ENCODE measurements around the gene PPM1H.
"Not testable (repeated sequence)": the region's sequence is repeated elsewhere in the genome, so short reads cannot be mapped to it uniquely, and the experiment has no call there.

The PPM1H gene

DNA sequence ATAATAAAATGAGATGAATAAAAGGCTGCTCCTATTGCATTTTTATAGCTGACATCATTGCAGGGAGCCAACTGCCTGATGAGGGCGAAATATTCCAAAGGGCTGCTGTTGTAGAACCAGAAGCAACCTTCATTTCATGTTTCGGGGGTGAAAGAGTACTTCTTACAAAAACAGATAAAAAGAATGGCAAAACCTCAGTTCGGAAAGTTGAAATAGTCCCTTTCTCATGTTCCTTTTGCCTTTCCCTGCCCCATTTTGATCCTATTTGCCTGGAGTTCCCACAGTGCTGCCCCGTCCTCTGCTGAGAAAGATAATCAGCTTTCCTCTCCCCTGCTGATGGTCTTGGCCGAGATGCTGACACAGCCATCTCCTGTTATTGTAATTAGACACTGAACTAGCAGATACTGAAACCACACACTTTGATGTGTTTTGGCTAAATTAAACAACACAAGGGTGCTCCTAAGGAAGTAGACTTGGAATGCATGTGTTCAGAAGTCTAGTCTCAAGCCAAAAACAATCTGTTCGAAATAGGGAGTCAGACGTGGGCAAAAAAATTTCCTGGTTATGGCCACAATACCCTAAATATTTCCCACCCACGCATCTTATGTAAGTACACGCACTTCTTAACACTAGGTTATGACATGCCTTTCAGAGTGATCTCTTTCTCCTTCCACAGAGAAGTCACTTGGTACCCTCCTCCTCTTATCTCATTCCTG is 117.2 kb downstream of the PPM1H start:
- Histone ChIP-seq H3F3A (ENCODE audit: low read depth) (0 out of 2 replicates have a peak, but pooled peaks cover 2% of the 10 kb centered on the region), H3K36me3 (ENCODE audit: insufficient read depth, low read length) (no peaks in the 10 kb centered on the region), H3K9ac (ENCODE audit: low read depth, low read length, poor library complexity, severe bottlenecking) (peak overlapping the region; percentile 30), H3K27me3 (ENCODE audit: insufficient read depth, low read length, poor library complexity, severe bottlenecking) (no peaks in the 10 kb centered on the region), H3K9me3 (ENCODE audit: insufficient read depth, low read depth, low read length) (no peaks in the 10 kb centered on the region), H3K79me2 (ENCODE audit: insufficient read depth, low read length) (peaks cover 30% of the 10 kb centered on the region), H3K9me2 (replicated peaks; ENCODE audit: low read depth, low read length) (no peaks in the 10 kb centered on the region), H2AFZ (ENCODE audit: low read length) (no peak overlapping the region), H3K4me2 (ENCODE audit: low read depth, low read length, poor library complexity, severe bottlenecking) (peak overlapping the region; percentile 70), H3K4me3 (ENCODE audit: low read length, poor library complexity, severe bottlenecking) (peak overlapping the region; percentile 54), H3K4me1 (ENCODE audit: insufficient read depth, low read length, poor library complexity, severe bottlenecking) (peaks cover 37% of the 10 kb centered on the region), H4K20me1 (ENCODE audit: insufficient read depth, low read length, poor library complexity, severe bottlenecking) (no peaks in the 10 kb centered on the region)
- no peak for TF ChIP-seq EZH2phosphoT487 (IDR thresholded peaks at IDR 0.05; ENCODE audit: borderline replicate concordance)
- TF ChIP-seq, protein P1, sequence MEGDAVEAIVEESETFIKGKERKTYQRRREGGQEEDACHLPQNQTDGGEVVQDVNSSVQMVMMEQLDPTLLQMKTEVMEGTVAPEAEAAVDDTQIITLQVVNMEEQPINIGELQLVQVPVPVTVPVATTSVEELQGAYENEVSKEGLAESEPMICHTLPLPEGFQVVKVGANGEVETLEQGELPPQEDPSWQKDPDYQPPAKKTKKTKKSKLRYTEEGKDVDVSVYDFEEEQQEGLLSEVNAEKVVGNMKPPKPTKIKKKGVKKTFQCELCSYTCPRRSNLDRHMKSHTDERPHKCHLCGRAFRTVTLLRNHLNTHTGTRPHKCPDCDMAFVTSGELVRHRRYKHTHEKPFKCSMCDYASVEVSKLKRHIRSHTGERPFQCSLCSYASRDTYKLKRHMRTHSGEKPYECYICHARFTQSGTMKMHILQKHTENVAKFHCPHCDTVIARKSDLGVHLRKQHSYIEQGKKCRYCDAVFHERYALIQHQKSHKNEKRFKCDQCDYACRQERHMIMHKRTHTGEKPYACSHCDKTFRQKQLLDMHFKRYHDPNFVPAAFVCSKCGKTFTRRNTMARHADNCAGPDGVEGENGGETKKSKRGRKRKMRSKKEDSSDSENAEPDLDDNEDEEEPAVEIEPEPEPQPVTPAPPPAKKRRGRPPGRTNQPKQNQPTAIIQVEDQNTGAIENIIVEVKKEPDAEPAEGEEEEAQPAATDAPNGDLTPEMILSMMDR (conservative IDR thresholded peaks at IDR 0.05; ENCODE audit: low read length): peak; percentile 22; the same call in 1 of the 2 replicates

DNA sequence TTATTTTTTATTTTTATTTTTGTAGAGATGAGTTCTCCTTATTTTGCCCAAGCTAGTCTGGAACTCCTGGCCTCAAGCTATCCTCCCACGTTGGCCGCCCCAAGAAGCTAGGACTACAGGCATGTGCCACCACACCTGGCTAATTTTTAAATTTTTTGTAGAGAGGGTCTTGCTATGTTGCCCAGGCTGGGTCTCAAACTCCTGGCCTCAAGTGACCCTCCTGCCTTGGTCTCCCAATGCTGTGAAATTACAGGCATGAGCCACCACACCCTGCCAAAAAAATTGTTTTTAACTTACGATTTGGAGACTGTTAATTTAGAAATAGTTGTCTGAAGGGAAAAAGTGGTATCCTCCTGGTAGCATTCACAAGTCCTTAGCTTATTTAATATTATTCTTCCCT is 120.7 kb downstream of the PPM1H start:
- Histone ChIP-seq H3K9me3 (ENCODE audit: insufficient read depth, low read depth, low read length) (no peaks in the 10 kb centered on the region), H2AFZ (ENCODE audit: low read length) (no peak overlapping the region), H4K20me1 (ENCODE audit: insufficient read depth, low read length, poor library complexity, severe bottlenecking) (no peaks in the 10 kb centered on the region), H3K9ac (ENCODE audit: low read depth, low read length, poor library complexity, severe bottlenecking) (no peak overlapping the region), H3K4me3 (ENCODE audit: low read length, poor library complexity, severe bottlenecking) (no peak overlapping the region), H3K27me3 (ENCODE audit: insufficient read depth, low read length, poor library complexity, severe bottlenecking) (no peaks in the 10 kb centered on the region), H3K36me3 (ENCODE audit: insufficient read depth, low read length) (no peaks in the 10 kb centered on the region), H3K4me2 (ENCODE audit: low read depth, low read length, poor library complexity, severe bottlenecking) (no peak overlapping the region), H3F3A (ENCODE audit: low read depth) (0 out of 2 replicates have a peak, but pooled peaks cover 2% of the 10 kb centered on the region), H3K79me2 (ENCODE audit: insufficient read depth, low read length) (peaks cover 25% of the 10 kb centered on the region), H3K9me2 (replicated peaks; ENCODE audit: low read depth, low read length) (no peaks in the 10 kb centered on the region), H3K4me1 (ENCODE audit: insufficient read depth, low read length, poor library complexity, severe bottlenecking) (peaks cover 53% of the 10 kb centered on the region)
- no peak for TF ChIP-seq EZH2phosphoT487 (IDR thresholded peaks at IDR 0.05; ENCODE audit: borderline replicate concordance)
- TF ChIP-seq, protein P1 (conservative IDR thresholded peaks at IDR 0.05; ENCODE audit: low read length): no peak

DNA sequence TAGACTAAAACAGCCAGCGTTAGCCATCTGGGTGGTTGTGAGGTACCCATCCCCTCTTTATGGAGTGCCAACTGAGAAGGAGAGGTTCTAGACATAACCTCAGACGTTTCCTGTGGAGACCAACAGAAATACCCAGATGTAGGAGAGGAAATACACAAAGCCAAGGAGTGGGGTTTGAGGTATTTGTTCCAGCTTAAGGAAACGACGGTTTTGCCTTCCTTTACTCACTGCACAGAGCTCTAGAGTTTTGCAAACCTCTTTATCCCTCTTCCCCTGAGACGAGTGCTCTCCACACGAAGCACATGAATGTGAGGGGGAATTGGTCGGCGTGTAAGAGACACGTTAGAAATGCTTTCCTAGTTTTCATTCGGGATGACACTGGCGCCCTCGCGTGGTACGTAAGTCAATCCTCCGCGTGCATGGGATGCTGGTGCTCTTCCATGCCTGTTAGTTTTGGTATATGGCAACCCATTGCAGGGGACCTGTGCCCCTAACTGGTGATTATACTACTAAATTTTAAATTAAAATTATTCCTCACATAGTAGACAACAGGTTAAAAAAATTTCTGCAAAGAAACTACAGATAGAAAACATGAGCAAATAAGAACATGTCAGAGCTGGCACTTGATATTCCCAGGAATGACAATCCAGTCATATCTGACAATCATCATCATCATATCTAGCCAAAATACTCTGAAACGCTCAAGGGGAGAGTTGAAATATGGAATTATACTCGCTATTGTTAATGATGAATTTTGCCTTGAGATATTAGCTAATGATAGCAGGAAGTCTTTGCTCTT is 121.7 kb downstream of the PPM1H start:
- Histone ChIP-seq H3K9me3 (ENCODE audit: insufficient read depth, low read depth, low read length) (no peaks in the 10 kb centered on the region), H2AFZ (ENCODE audit: low read length) (peak overlapping the region; percentile 24; the same call in 1 of the 2 replicates), H3K27me3 (ENCODE audit: insufficient read depth, low read length, poor library complexity, severe bottlenecking) (no peaks in the 10 kb centered on the region), H3K36me3 (ENCODE audit: insufficient read depth, low read length) (no peaks in the 10 kb centered on the region), H3K9me2 (replicated peaks; ENCODE audit: low read depth, low read length) (no peaks in the 10 kb centered on the region), H3K9ac (ENCODE audit: low read depth, low read length, poor library complexity, severe bottlenecking) (peak overlapping the region; percentile 56), H3F3A (ENCODE audit: low read depth) (0 out of 2 replicates have a peak, but pooled peaks cover 2% of the 10 kb centered on the region), H3K4me1 (ENCODE audit: insufficient read depth, low read length, poor library complexity, severe bottlenecking) (peaks cover 57% of the 10 kb centered on the region), H4K20me1 (ENCODE audit: insufficient read depth, low read length, poor library complexity, severe bottlenecking) (no peaks in the 10 kb centered on the region), H3K4me3 (ENCODE audit: low read length, poor library complexity, severe bottlenecking) (peak overlapping the region; percentile 60), H3K79me2 (ENCODE audit: insufficient read depth, low read length) (peaks cover 25% of the 10 kb centered on the region), H3K4me2 (ENCODE audit: low read depth, low read length, poor library complexity, severe bottlenecking) (peak overlapping the region; percentile 66)
- TF ChIP-seq, protein P1 (conservative IDR thresholded peaks at IDR 0.05; ENCODE audit: low read length): peak; percentile 76
- TF ChIP-seq EZH2phosphoT487 (IDR thresholded peaks at IDR 0.05; ENCODE audit: borderline replicate concordance): no peak

DNA sequence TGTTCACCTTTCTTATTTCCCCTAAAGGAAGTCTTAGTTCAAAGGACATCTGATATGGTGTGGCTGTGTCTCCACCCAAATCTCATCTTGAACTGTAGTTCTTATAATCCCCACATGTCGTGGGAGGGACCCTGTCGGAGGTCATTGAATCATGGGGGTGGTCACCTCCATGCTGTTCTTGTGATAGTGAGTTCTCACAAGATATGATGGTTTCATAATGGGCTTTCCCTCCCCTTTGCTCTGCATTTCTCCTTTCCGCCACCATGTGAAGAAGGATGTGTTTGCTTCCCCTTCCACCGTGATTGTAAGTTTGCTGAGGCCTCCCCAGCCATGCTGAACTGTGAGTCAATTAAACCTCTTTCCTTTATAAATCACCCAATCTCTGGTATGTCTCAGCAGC is 123.5 kb downstream of the PPM1H start:
- peaks cover 22% of the 10 kb centered on the region for H3K79me2 ChIP-seq (ENCODE audit: insufficient read depth, low read length)
- H3K4me3 ChIP-seq (ENCODE audit: low read length, poor library complexity, severe bottlenecking); H2AFZ ChIP-seq (ENCODE audit: low read length); H3K27me3 ChIP-seq (ENCODE audit: insufficient read depth, low read length, poor library complexity, severe bottlenecking); H3F3A ChIP-seq (ENCODE audit: low read depth); H3K4me2 ChIP-seq (ENCODE audit: low read depth, low read length, poor library complexity, severe bottlenecking); H3K9ac ChIP-seq (ENCODE audit: low read depth, low read length, poor library complexity, severe bottlenecking); H3K9me2 ChIP-seq (replicated peaks; ENCODE audit: low read depth, low read length); H3K36me3 ChIP-seq (ENCODE audit: insufficient read depth, low read length); H4K20me1 ChIP-seq (ENCODE audit: insufficient read depth, low read length, poor library complexity, severe bottlenecking); H3K9me3 ChIP-seq (ENCODE audit: insufficient read depth, low read depth, low read length): not testable (repeated sequence)
- H3K4me1 ChIP-seq (ENCODE audit: insufficient read depth, low read length, poor library complexity, severe bottlenecking): peaks cover 46% of the 10 kb centered on the region

Data from Loucy (cell line).